Measurements from ENCODE around the gene FNDC11.

FNDC11 gene

GRCh38 chr20:63551068-63551467 is 2.9 kb upstream of the FNDC11 start:
- TF ChIP-seq CTCF (IDR thresholded peaks at IDR 0.05; ENCODE audit: low read depth, low read length, missing control alignments) = no peak
- peaks cover 18% of the 10 kb centered on the region for H3K27me3 ChIP-seq (replicated peaks)
- H3K27ac ChIP-seq = no peak overlapping the region
- no peaks in the 10 kb centered on the region for H3K36me3 ChIP-seq (replicated peaks)
- in situ Hi-C loops (cut with HindIII; ENCODE audit: low pct_ligation_motif_present, low sequenced_read_pairs) = no loop called here
- no peak for DNase-seq
- no peak overlapping the region for H3K4me3 ChIP-seq (ENCODE audit: low read depth, low read length)

- no peaks in the 10 kb centered on the region for H3K36me3 ChIP-seq (replicated peaks)
- H3K27me3 ChIP-seq (replicated peaks) = peaks cover 11% of the 10 kb centered on the region
- no peak overlapping the region for H3K4me3 ChIP-seq (ENCODE audit: low read depth, low read length)
- in situ Hi-C loops (cut with HindIII; ENCODE audit: low pct_ligation_motif_present, low sequenced_read_pairs) = no loop called here
- TF ChIP-seq CTCF (IDR thresholded peaks at IDR 0.05; ENCODE audit: low read depth, low read length, missing control alignments) = no peak
- H3K27ac ChIP-seq = no peak overlapping the region
- DNase-seq = no peak
Measured at GRCh38 chr20:63552481-63553249, 1.3 kb upstream of the FNDC11 start.

- Histone ChIP-seq H3K27ac (no peak overlapping the region), H3K4me3 (ENCODE audit: low read depth, low read length) (peak overlapping the region; percentile 49)
Measured at GRCh38 chr20:63553251-63553932, 567 bp upstream of the FNDC11 start.

GRCh38 chr20:63554361-63555278 is 661 bp downstream of the FNDC11 start:
- H3K27ac ChIP-seq = no peak overlapping the region
- no peaks in the 10 kb centered on the region for H3K36me3 ChIP-seq (replicated peaks)
- H3K4me3 ChIP-seq (ENCODE audit: low read depth, low read length) = no peak overlapping the region
- H3K27me3 ChIP-seq (replicated peaks) = no peaks in the 10 kb centered on the region
- no peak for DNase-seq
- in situ Hi-C loops (cut with HindIII; ENCODE audit: low pct_ligation_motif_present, low sequenced_read_pairs) = no loop called here
- TF ChIP-seq CTCF (IDR thresholded peaks at IDR 0.05; ENCODE audit: low read depth, low read length, missing control alignments) = no peak

More at GRCh38 chr20:63553251-63553932, 567 bp upstream of the FNDC11 start:
- no peaks in the 10 kb centered on the region for H3K36me3 ChIP-seq (replicated peaks)
- H3K27me3 ChIP-seq (replicated peaks) = peaks cover 6% of the 10 kb centered on the region
- TF ChIP-seq CTCF (IDR thresholded peaks at IDR 0.05; ENCODE audit: low read depth, low read length, missing control alignments) = no peak
- DNase-seq = peak; percentile 64
- in situ Hi-C loops (cut with HindIII; ENCODE audit: low pct_ligation_motif_present, low sequenced_read_pairs) = no loop called here

- no peak overlapping the region for H3K4me3 ChIP-seq (ENCODE audit: low read depth, low read length)
- no peaks in the 10 kb centered on the region for H3K27me3 ChIP-seq (replicated peaks)
- in situ Hi-C loops (cut with HindIII; ENCODE audit: low pct_ligation_motif_present, low sequenced_read_pairs) = no loop called here
- no peak for TF ChIP-seq CTCF (IDR thresholded peaks at IDR 0.05; ENCODE audit: low read depth, low read length, missing control alignments)
- H3K27ac ChIP-seq = no peak overlapping the region
- peaks cover 10% of the 10 kb centered on the region for H3K36me3 ChIP-seq (replicated peaks)
- no peak for DNase-seq
Measured at GRCh38 chr20:63555661-63556381, 1.9 kb downstream of the FNDC11 start.

Measured in brain microvascular endothelial cell (primary cell).